C1 segment of cervical spinal cord (tissue), 14 donors: ENCODE results near the gene A2ML1.
"Not testable (repeated sequence)": the region's sequence is repeated elsewhere in the genome, so short reads cannot be mapped to it uniquely, and the experiment has no call there.

Experiments
- DNase-seq, 14 donors: peaks; one replicate each; lab custom pipeline; 2025; lab: John Stamatoyannopoulos, UW

A2ML1 gene

GRCh38 chr12:8817856-8818255, 4.6 kb upstream of the A2ML1 start:
- no peak for DNase-seq

GRCh38 chr12:8818526-8818925, 3.9 kb upstream of the A2ML1 start:
- DNase-seq = no peak

- DNase-seq = no peak
These were observed 2.8 kb upstream of the A2ML1 start for GRCh38 chr12:8819666-8819980.

- DNase-seq = not testable (repeated sequence)
These were observed 1.6 kb upstream of the A2ML1 start for GRCh38 chr12:8820676-8821407.

- DNase-seq = no peak
These were observed 830 bp upstream of the A2ML1 start for GRCh38 chr12:8821591-8821990.

GRCh38 chr12:8823565-8824300, 1.3 kb downstream of the A2ML1 start:
- DNase-seq = peak in 7 of 14 donors; percentile 3 to 47 (median 21)

- no peak for DNase-seq
These were observed 5.3 kb downstream of the A2ML1 start for GRCh38 chr12:8827551-8828256.

GRCh38 chr12:8828257-8829124, 6.1 kb downstream of the A2ML1 start:
- DNase-seq = peak in 1 of 14 donors; percentile 24

GRCh38 chr12:8829125-8829518, 6.7 kb downstream of the A2ML1 start:
- no peak for DNase-seq

- no peak for DNase-seq
These were observed 7.2 kb downstream of the A2ML1 start for GRCh38 chr12:8829621-8830020.

GRCh38 chr12:8831116-8831515, 8.7 kb downstream of the A2ML1 start:
- DNase-seq = no peak

GRCh38 chr12:8832500-8832899, 10.1 kb downstream of the A2ML1 start:
- no peak for DNase-seq

- DNase-seq = no peak
These were observed 11.8 kb downstream of the A2ML1 start for GRCh38 chr12:8834230-8834629.

- DNase-seq = no peak
These were observed 14.9 kb downstream of the A2ML1 start for GRCh38 chr12:8837291-8837690.

GRCh38 chr12:8840321-8840720, 17.9 kb downstream of the A2ML1 start:
- DNase-seq = no peak

- DNase-seq = no peak
These were observed 18.7 kb downstream of the A2ML1 start for GRCh38 chr12:8840938-8841633.

- no peak for DNase-seq
These were observed 19.4 kb downstream of the A2ML1 start for GRCh38 chr12:8841778-8842177.

- peak in 10 of 14 donors; percentile 3 to 38 (median 9) for DNase-seq
These were observed 22.2 kb downstream of the A2ML1 start for GRCh38 chr12:8844665-8845064.

- no peak for DNase-seq
These were observed 23.9 kb downstream of the A2ML1 start for GRCh38 chr12:8846305-8846704.

- no peak for DNase-seq
These were observed 25.0 kb downstream of the A2ML1 start for GRCh38 chr12:8847435-8847834.

- DNase-seq = no peak
These were observed 27.5 kb downstream of the A2ML1 start for GRCh38 chr12:8849876-8850275.
